ENCODE results near the gene MT1F.

GRCh38 chr16:56700195-56700594 is 42.4 kb downstream of the MT1F start:
- TF ChIP-seq CTCF (IDR thresholded peaks at IDR 0.05) (no peak), EZH2phosphoT487 (IDR thresholded peaks at IDR 0.05) (no peak)

All from neural progenitor cell (in vitro differentiated cells).